Upper lobe of left lung (tissue), 4 donors: ENCODE data around the gene TBC1D14.

Experiments used
- CTCF ChIP-seq, 6 experiments: fragments of 450-650 bp in 4 of 6; fragments of 200-600 bp in 2 of 6; sonication (generic) in 2 of 6; IDR thresholded peaks; one replicate each; pipeline ENCODE4 v1.5.1; 2016 to 2019; ENCODE audit warnings: antibody characterized with exemption in 6 of 6
- POLR2A ChIP-seq, 4 donors: fragments of 450-650 bp; IDR thresholded peaks; one replicate each; pipeline ENCODE4 v1.5.1; 2016 to 2017; ENCODE audit warnings: antibody characterized with exemption in 4 of 4, mild to moderate bottlenecking in 2 of 4

GRCh38 chr4:6898763-6899162, 10.9 kb upstream of the TBC1D14 start:
- no peak for TF ChIP-seq CTCF (IDR thresholded peaks at IDR 0.05)
- TF ChIP-seq POLR2A (IDR thresholded peaks at IDR 0.05) = no peak
